GM10266 (cell line): ENCODE data around the gene RNF208.

ENCODE experiments used
- DNase-seq: peaks from one replicate; pipeline ENCODE4 v3.0.0; 2012; ENCODE audit errors: extremely low spot score
- CTCF ChIP-seq: IDR thresholded peaks from 2 replicates; pipeline ENCODE4 v1.5.1; 2012; ENCODE audit warnings: mild to moderate bottlenecking, low read depth; ENCODE audit not compliant: control insufficient read depth, insufficient read depth; ENCODE audit errors: missing control alignments

The RNF208 gene

GRCh38 chr9:137188086-137188489 is 34.0 kb downstream of the RNF208 start:
- DNase-seq = no peak
- no peak for TF ChIP-seq CTCF

- no peak for TF ChIP-seq CTCF
These were observed 34.7 kb downstream of the RNF208 start for GRCh38 chr9:137187386-137187785.

GRCh38 chr9:137186385-137186784 is 35.7 kb downstream of the RNF208 start:
- no peak for TF ChIP-seq CTCF
- DNase-seq = no peak

More at GRCh38 chr9:137187386-137187785, 34.7 kb downstream of the RNF208 start:
- no peak for DNase-seq

- TF ChIP-seq CTCF = no peak
- DNase-seq = no peak
These were observed 36.1 kb downstream of the RNF208 start for GRCh38 chr9:137185921-137186320.

- no peak for DNase-seq
- TF ChIP-seq CTCF = no peak
These were observed 37.0 kb downstream of the RNF208 start for GRCh38 chr9:137184881-137185660.

GRCh38 chr9:137183980-137184595 is 38.0 kb downstream of the RNF208 start:
- no peak for DNase-seq
- no peak for TF ChIP-seq CTCF

GRCh38 chr9:137182836-137183235 is 39.2 kb downstream of the RNF208 start:
- no peak for TF ChIP-seq CTCF
- DNase-seq = no peak
